ENCODE data around the gene ELOVL6.

The ELOVL6 gene

DNA sequence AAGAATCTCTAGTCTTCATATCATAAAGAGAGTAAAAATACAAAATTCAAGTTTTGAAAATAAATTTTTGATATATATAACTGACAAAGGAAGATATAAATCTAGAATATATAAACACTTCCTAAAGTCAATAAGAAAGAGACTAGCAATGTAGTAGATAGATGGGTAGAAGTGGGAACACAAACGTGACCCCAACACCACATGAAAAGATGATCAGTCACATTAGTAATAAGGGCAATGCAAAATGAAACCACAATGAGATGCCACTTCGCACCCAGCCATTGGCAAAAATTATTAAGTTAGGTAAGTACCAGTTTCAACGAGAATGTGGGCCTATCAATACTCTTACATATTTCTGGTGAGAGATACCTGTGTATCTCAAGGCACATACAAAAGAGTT is 179.3 kb downstream of the ELOVL6 start:
- no peak for DNase-seq

DNA sequence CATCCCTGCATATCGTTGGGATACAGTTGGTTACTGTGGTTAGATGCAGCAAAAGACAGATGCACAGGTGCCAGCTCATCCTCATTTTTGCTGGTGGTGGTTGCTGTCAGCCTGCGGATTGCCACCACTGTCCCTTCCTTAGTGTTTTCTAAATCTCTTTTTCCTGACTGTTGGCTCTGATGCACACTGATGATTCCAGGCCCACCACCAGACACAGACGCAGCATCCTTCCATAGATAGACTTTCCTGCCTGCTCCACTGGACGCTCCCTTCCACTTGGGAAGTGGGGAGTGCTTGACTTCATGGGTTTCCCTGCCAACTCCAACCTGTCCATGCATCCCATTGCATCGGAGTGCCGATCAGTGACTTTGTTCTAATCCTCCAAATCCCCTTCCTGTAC is 184.2 kb downstream of the ELOVL6 start:
- no peak for DNase-seq

- DNase-seq: no peak
Measured at GRCh38 chr4:110012917-110013316, 185.5 kb downstream of the ELOVL6 start.

DNA sequence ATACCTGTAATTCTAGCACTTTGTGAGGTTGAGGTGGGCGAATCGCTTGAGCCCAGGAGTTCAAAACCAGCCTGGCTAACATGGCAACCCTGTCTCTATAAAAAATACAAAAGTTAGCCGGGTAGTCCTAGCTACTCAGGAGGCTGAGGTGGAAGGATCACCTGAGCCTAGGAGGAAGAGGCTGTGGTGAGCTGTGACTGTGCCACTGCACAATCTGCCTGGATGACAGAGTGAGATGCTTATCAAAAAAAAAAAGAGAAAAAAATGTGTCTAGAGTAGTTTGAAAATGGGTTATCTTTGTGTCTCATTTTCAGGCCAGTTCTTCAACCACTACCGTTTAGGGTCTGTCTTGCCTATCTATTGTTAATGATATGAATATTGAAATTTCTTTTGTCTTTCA is 187.6 kb downstream of the ELOVL6 start:
- DNase-seq: no peak

GRCh38 chr4:110009550-110009949 is 188.9 kb downstream of the ELOVL6 start:
- DNase-seq: no peak

- DNase-seq: no peak
Measured at GRCh38 chr4:110008540-110008939, 189.9 kb downstream of the ELOVL6 start.

DNA sequence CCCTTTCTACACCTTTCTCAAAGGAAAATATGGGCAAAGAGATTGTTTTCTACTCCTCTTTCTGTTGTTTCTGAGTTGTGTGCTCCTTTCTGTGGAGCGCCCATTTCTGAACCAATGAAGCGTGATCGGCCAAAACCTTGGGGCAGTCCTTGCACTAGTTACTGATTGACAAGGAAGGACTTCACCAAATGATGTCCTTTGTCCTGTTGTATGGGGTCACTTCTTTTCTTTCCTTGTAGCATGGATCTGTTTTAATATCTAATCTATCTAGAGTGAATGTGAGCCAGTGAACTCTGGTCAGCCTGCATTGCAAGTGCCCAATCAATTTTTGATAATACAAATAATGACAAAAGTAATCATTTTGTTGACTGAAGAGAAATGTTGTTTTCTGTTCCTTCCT is 191.2 kb downstream of the ELOVL6 start:
- DNase-seq: no peak

DNA sequence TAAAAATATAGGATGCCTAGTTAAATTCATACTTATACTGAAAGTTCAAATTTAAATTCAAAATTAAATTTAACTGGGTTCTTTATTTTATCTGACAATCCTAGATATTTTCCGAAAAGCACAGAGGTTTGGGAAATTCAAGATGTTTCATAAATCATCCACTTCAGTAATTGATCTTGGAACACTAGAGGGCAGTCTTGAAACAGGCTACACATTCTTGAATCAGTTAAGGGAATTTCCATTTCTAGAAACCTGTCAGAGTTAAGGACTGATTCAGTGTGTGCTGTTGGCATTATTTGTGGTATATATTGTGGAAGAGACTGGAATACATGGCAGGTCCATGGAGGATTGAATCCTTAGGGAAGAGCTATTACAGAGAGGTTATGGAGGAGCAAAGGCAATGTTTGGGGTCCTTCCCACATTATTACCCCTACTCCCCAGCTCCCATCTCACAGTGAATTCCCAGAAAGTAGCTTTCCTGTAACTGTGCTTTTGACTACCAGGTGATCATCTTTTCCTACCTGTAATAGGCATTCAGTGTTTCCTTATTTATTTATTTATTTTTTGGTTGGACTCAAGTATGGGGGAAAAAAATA is 192.9 kb downstream of the ELOVL6 start:
- DNase-seq: peak; percentile 74

GRCh38 chr4:110004556-110004955 is 193.9 kb downstream of the ELOVL6 start:
- DNase-seq: no peak

DNA sequence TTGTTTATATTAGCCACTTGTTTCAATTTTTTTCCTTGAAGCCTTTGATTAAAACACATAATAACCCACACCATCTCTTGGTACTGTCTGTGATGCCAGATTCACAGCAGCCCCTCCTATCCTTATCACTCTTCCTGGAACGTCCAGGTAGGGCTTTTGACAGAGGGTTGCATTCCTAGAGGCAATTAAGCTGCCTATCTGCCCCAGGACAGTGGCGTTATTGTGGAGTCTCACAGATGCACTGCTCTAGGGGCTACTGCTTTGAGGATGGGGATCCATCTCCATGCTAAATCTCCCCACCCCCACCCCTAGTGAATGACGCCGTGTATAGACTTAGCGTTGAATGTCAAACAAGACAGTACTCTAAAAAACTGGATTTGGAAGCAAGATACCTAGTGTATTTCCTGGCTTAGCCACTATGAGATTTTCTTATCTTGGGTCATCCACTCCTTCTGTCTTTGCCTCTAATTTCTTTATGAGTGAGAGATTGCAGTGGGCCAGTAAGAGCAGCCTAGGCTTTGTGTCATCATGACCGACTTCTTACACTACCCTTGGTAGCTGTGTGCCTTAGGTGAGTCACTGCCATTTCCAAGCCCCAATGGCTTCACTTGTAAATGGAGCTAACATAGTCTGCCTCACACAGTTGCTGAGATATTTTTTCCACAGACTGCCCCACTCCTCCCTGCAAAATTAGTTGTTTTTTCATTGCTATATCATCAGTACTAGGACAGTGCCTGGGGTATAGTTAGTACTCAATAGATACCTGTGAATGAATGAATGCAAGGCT is 194.8 kb downstream of the ELOVL6 start:
- DNase-seq: no peak

DNA sequence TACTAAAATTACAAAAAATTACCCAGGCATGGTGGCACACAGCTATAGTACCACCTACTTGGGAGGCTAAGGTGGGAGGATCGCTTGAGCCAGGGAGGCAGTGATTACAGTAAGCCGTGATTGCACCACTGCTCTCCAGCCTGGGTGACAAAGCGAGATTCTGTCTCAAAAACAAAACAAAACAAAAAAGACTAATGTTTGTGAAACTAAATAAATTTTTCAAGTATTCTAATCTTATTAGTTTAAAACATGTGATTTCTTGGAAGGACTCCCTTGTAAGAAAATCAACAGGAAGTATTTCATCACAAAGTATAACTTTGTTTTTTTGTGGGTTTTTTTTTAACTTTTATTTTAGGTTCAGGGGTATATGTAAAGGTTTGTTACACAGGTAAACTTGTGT is 196.1 kb downstream of the ELOVL6 start:
- no peak for DNase-seq

DNA sequence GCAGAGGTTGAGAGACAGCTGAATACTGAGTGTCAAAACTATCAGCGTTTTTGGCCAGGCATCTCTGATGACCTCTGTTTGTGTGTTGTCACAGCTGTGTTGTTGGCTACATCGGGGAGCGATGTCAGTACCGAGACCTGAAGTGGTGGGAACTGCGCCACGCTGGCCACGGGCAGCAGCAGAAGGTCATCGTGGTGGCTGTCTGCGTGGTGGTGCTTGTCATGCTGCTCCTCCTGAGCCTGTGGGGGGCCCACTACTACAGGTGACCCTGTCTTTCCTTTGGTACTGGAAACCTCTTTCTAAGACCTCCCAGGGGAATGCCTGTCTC is 198.9 kb downstream of the ELOVL6 start:
- no peak for DNase-seq

DNA sequence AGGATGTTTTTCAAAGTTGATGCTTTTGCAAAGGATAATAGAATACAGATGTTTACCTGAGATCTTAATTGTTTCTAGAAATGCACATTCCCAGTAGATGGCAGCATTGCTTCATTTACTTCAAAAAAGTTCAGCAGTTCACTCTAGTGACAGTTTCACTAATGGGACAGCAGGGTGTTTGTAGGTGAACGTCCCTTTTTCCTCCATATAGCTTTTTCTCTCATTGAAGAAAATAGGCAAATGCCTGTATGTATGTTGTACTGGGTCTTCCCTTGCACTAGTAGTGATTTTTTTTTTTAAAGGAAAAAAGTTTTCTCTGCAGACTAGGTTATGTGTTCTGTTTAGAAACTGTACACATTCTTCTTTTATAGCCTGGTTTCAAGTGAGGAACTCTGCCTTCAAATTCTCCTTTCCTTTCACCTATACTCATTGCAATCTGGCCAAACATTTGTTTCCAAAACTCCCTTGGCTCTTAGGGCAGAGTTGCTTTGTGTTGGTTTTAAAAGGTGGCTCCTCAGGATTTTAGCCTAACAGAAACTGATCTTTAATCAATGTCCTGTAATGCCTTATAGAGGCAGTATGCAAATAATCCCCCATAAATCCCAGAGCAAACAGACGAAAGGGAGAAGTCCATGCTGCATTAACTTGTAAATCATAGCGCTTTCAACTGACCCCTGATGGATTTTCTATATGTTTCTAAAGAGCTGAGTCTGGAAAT is 199.4 kb downstream of the ELOVL6 start:
- DNase-seq: peak; percentile 67

- DNase-seq: no peak
Measured at GRCh38 chr4:109996526-109996925, 201.9 kb downstream of the ELOVL6 start.
